K562 (cell line): Measurements from ENCODE around the gene SDC3. TPM values are rescaled to one million over a fixed set of nuclear protein-coding genes. Genes with fewer than 3 reads are reported as not detected.

ENCODE experiments used
- ATAC-seq: fragments of 200-7000 bp; cut with Tn5 transposase; 3 replicates; pipeline ENCODE4 v1.9.1; 2020; ENCODE audit warnings: moderate library complexity
- BruUV-seq: library from RNA; stranded (reverse); fragments of 400-500 nt; replicated peaks from 2 replicates; lab custom pipeline; 2021; lab: Mats Ljungman, UMichigan
- CTCF ChIA-PET: fragments of 300-600 bp; formaldehyde crosslinking; extraction: SDS; loops from one replicate; lab custom pipeline; 2021; ENCODE audit warnings: low intra/inter-chr PET ratio; lab: Yijun Ruan, JAX
- POLR2A ChIA-PET: fragments of 300-600, 350-650 bp; sonication (Branson Sonifier 250); formaldehyde crosslinking; extraction: SDS; loops from one replicate; lab custom pipeline; 2021; ENCODE audit warnings: antibody characterized with exemption, inconsistent platforms; lab: Yijun Ruan, JAX
- DNase-seq, 4 experiments: peaks; one replicate each; pipeline versions ENCODE4 v3.0.0 to v3.0.0-alpha.2; 2011 to 2018; ENCODE audit warnings: low spot score in 3 of 4, mixed read lengths in 3 of 4; ENCODE audit errors: extremely low read depth in 1 of 4
- FAIRE-seq: peaks from 2 replicates; lab custom pipeline; 2011; peaks lifted over from hg19 to GRCh38; lab: Jason Lieb, UNC
- H2AFZ ChIP-seq: 2 replicates; pipeline ENCODE4 v1.6.0; 2011; ENCODE audit warnings: low read depth, low read length, control low read depth, inconsistent platforms
- H3K27ac ChIP-seq: fragments of 200-600 bp; 3 replicates; pipeline ENCODE4 v1.8.0; 2011; ENCODE audit warnings: low read depth, mild to moderate bottlenecking, control low read depth, inconsistent platforms, low read length, moderate library complexity, mixed read lengths; ENCODE audit errors: extremely low read depth
- H3K27me3 ChIP-seq, 2 experiments: fragments of 300-600 bp in 1 of 2; 2 replicates in 1 of 2; 3 replicates in 1 of 2; pipeline versions ENCODE4 v1.6.0 to v1.8.0; 2011; ENCODE audit warnings: inconsistent platforms in 2 of 2, low read length in 2 of 2, mild to moderate bottlenecking in 1 of 2, mixed read lengths in 1 of 2, moderate library complexity in 1 of 2; ENCODE audit not compliant: control insufficient read depth in 2 of 2, insufficient read depth in 2 of 2
- H3K36me3 ChIP-seq: fragments of 300-600 bp; 3 replicates; pipeline ENCODE4 v1.8.0; 2011; ENCODE audit warnings: mild to moderate bottlenecking, low read length, inconsistent platforms; ENCODE audit not compliant: control insufficient read depth, insufficient read depth
- H3K4me1 ChIP-seq, 2 experiments: fragments of 200-600 bp in 1 of 2; replicated peaks in 1 of 2; 2 replicates in 1 of 2; 3 replicates in 1 of 2; pipeline versions ENCODE4 v1.5.1 to v1.8.0; 2011; ENCODE audit warnings: inconsistent platforms in 2 of 2, low read length in 2 of 2, mild to moderate bottlenecking in 1 of 2, mixed read lengths in 1 of 2, moderate library complexity in 1 of 2; ENCODE audit not compliant: control insufficient read depth in 2 of 2, insufficient read depth in 2 of 2
- H3K4me2 ChIP-seq: 2 replicates; pipeline ENCODE4 v1.6.1; 2011; ENCODE audit warnings: low read length, control low read depth, inconsistent platforms, mixed read lengths; ENCODE audit not compliant: insufficient read depth
- H3K4me3 ChIP-seq: fragments of 200-600 bp; sonication (generic), shearing (Covaris generic); 2 replicates; pipeline ENCODE4 v1.5.1; 2016; ENCODE audit warnings: control low read depth, inconsistent platforms
- H3K79me2 ChIP-seq: fragments of 200-600 bp; 3 replicates; pipeline ENCODE4 v1.8.0; 2011; ENCODE audit warnings: low read length, inconsistent platforms; ENCODE audit not compliant: control insufficient read depth, insufficient read depth
- H3K9ac ChIP-seq, 2 experiments: 2 replicates each; pipeline versions ENCODE4 v1.6.0 to v1.6.1; 2011; ENCODE audit warnings: low read depth in 2 of 2, low read length in 2 of 2, control low read depth in 1 of 2, inconsistent platforms in 1 of 2, mild to moderate bottlenecking in 1 of 2, mixed read lengths in 1 of 2; ENCODE audit not compliant: insufficient read depth in 1 of 2
- H3K9me1 ChIP-seq: one replicate; pipeline ENCODE4 v1.6.0; 2011; ENCODE audit warnings: inconsistent platforms, mild to moderate bottlenecking, low read length, moderate library complexity; ENCODE audit not compliant: control insufficient read depth, insufficient read depth
- H3K9me3 ChIP-seq: replicated peaks from 2 replicates; pipeline ENCODE4 v1.5.1; 2011; ENCODE audit warnings: low read depth, low read length, inconsistent platforms; ENCODE audit not compliant: control insufficient read depth, insufficient read depth
- H4K20me1 ChIP-seq: replicated peaks from 2 replicates; pipeline ENCODE4 v1.6.1; 2011; ENCODE audit warnings: low read length, inconsistent platforms, mixed read lengths; ENCODE audit not compliant: control insufficient read depth, insufficient read depth
- BCL6 ChIP-seq: fragments of 250-450 bp; sonication (Bioruptor Pico); IDR thresholded peaks from 2 replicates; pipeline ENCODE4 v1.4.0; 2020
- DNMT1 ChIP-seq: fragments of 450-650 bp; IDR thresholded peaks from 2 replicates; pipeline ENCODE4 v1.6.1; 2016; ENCODE audit warnings: antibody characterized with exemption, mild to moderate bottlenecking
- HBP1 ChIP-seq: fragments of 450-650 bp; formaldehyde crosslinking; IDR thresholded peaks from 2 replicates; pipeline ENCODE4 v1.4.0; 2022; ENCODE audit warnings: missing genetic modification characterization
- KLF10 ChIP-seq: fragments of 250-450 bp; sonication (Bioruptor Pico); IDR thresholded peaks from 2 replicates; pipeline ENCODE4 v1.6.1; 2021; ENCODE audit warnings: matching md5 sums
- KLF16 ChIP-seq: IDR thresholded peaks from 2 replicates; pipeline ENCODE4 v1.6.1; 2016; ENCODE audit warnings: antibody characterized with exemption
- MYNN ChIP-seq, 2 experiments: sonication (generic); formaldehyde crosslinking in 1 of 2; IDR thresholded peaks; 2 replicates each; pipeline versions ENCODE4 v1.5.0 to v1.6.1; 2016 to 2020; ENCODE audit warnings: antibody characterized with exemption in 1 of 2, missing genetic modification reagents in 1 of 2
- NFYB ChIP-seq: IDR thresholded peaks from 2 replicates; pipeline ENCODE4 v1.6.1; 2011; ENCODE audit warnings: mild to moderate bottlenecking, moderate library complexity; ENCODE audit not compliant: insufficient read length; ENCODE audit errors: extremely low read depth
- RAD21 ChIP-seq, 2 experiments: fragments of 250-450 bp in 1 of 2; fragments of 450-650 bp in 1 of 2; sonication (Bioruptor Pico) in 1 of 2; formaldehyde crosslinking in 1 of 2; IDR thresholded peaks in 1 of 2; conservative IDR thresholded peaks in 1 of 2; 2 replicates each; pipeline versions ENCODE4 v1.4.0 to v1.8.0; 2020 to 2022; ENCODE audit warnings: mild to moderate bottlenecking in 2 of 2, moderate library complexity in 1 of 2
- SETDB1 ChIP-seq: IDR thresholded peaks from one replicate; pipeline ENCODE4 v1.6.1; 2012; ENCODE audit warnings: low read length, control low read depth, inconsistent platforms
- SIRT6 ChIP-seq: IDR thresholded peaks from one replicate; pipeline ENCODE4 v1.6.1; 2012; ENCODE audit warnings: low read depth, mild to moderate bottlenecking, control low read depth, inconsistent platforms, low read length, moderate library complexity
- SMARCA5 ChIP-seq: fragments of 450-650 bp; IDR thresholded peaks from 2 replicates; pipeline ENCODE4 v1.6.1; 2016
- STAG1 ChIP-seq: sonication (generic); formaldehyde crosslinking; IDR thresholded peaks from 2 replicates; pipeline ENCODE4 v1.5.0; 2020; ENCODE audit warnings: missing genetic modification reagents, borderline replicate concordance
- TAF7 ChIP-seq: fragments of 450-650 bp; IDR thresholded peaks from 2 replicates; pipeline ENCODE4 v1.6.1; 2016; ENCODE audit warnings: missing genetic modification characterization, missing compliant biosample characterization
- TGIF2 ChIP-seq: sonication (generic); formaldehyde crosslinking; IDR thresholded peaks from 2 replicates; pipeline ENCODE4 v1.8.1; 2022; ENCODE audit warnings: mild to moderate bottlenecking, missing genetic modification reagents, moderate library complexity
- TOE1 ChIP-seq, 2 experiments: fragments of 450-650 bp in 1 of 2; sonication (generic) in 1 of 2; formaldehyde crosslinking in 1 of 2; IDR thresholded peaks; 2 replicates each; pipeline versions ENCODE4 v1.7.1 to v1.8.0; 2016 to 2022; ENCODE audit warnings: borderline replicate concordance in 2 of 2, mild to moderate bottlenecking in 2 of 2, antibody characterized with exemption in 1 of 2, inconsistent platforms in 1 of 2, low read depth in 1 of 2, missing genetic modification reagents in 1 of 2, moderate library complexity in 1 of 2
- ZNF239 ChIP-seq: fragments of 250-450 bp; sonication (Bioruptor Pico); IDR thresholded peaks from 2 replicates; pipeline ENCODE4 v1.4.0; 2020; ENCODE audit warnings: mild to moderate bottlenecking
- ZNF263 ChIP-seq: sonication (generic); formaldehyde crosslinking; IDR thresholded peaks from 2 replicates; pipeline ENCODE4 v1.8.0; 2022; ENCODE audit warnings: mild to moderate bottlenecking, missing genetic modification reagents, borderline replicate concordance
- ZNF444 ChIP-seq: fragments of 250-450 bp; sonication (Bioruptor Pico); IDR thresholded peaks from 2 replicates; pipeline ENCODE4 v1.4.0; 2020; ENCODE audit warnings: mild to moderate bottlenecking, moderate library complexity
- ZZZ3 ChIP-seq: fragments of 450-650 bp; IDR thresholded peaks from 2 replicates; pipeline ENCODE4 v1.6.1; 2016; ENCODE audit warnings: antibody characterized with exemption, mild to moderate bottlenecking, moderate library complexity
- WGBS: fragments of 100-300 bp; shearing (Covaris generic); methylation state at CpG from one replicate; pipeline ENCODE4 v1.1.6; 2016; ENCODE audit warnings: low coverage, mixed read lengths; ENCODE audit not compliant: insufficient coverage; ENCODE audit errors: missing lambda C conversion rate; 5-methylcytosine and 5-hydroxymethylcytosine counted together
- in situ Hi-C: fragments of 300-500 bp; cut with MboI; formaldehyde crosslinking; loops from 4 replicates; pipeline ENCODE4 v1.15.0; 2018; ENCODE audit warnings: inconsistent platforms, mixed read lengths
- intact Hi-C: fragments of 100-400 bp; cut with micrococcal nuclease; formaldehyde crosslinking; loops from 2 replicates; pipeline ENCODE4 v1.14.2; 2022
- polyA plus RNA-seq, 8 experiments: library from polyadenylated mRNA; depleted of rRNA in 4 of 8; stranded (reverse) in 5 of 8; unstranded in 3 of 8; fragments of >200 nt; fragmentation: Nextera tagmentation in 2 of 8; fragmentation: Illumina TruSeq in 1 of 8; extraction: Ambion mirVana in 2 of 8; extraction: Trizol in 1 of 8; gene quantifications; 2 replicates each; pipeline versions ENCODE4 v1.2.1 to v1.2.3, GENCODE V29; 2011 to 2014; ENCODE audit warnings: inconsistent platforms in 1 of 8, missing spikeins in 1 of 8
- total RNA-seq, 7 experiments: library from RNA; depleted of rRNA in 6 of 7; stranded (reverse); fragments of >200 nt in 6 of 7; fragmentation: Illumina TruSeq in 2 of 7; extraction: Trizol in 2 of 7; gene quantifications; 2 replicates each; pipeline versions ENCODE4 v1.2.1 to v1.2.3, GENCODE V29; 2011 to 2021; ENCODE audit warnings: low replicate concordance in 1 of 7
- TF ChIP-seq, protein P1 (sequence below): sonication (generic); formaldehyde crosslinking; IDR thresholded peaks from 2 replicates; pipeline ENCODE4 v1.8.0; 2022; ENCODE audit warnings: mild to moderate bottlenecking, missing genetic modification reagents, borderline replicate concordance

SDC3 gene
- total and polyA plus RNA-seq, 9 of the 15 experiments (the other 6 are each of a cell fraction or from before 2014, with no cell fraction given): 0.38 to 44.1 (median 12.1) TPM

GRCh38 chr1:30883389-30884172 is 25.0 kb downstream of the SDC3 start:
- H3K9ac ChIP-seq: peak overlapping the region in 1 of 2 experiments; percentile 23; a peak in 1 of 4 replicates
- no peak for ATAC-seq
- no peak overlapping the region for H2AFZ ChIP-seq
- intact Hi-C loops: no loop called here
- no peak overlapping the region for H3K4me2 ChIP-seq
- 57% methylated on average over 18 of the region's 18 CpGs for WGBS
- H3K36me3 ChIP-seq: no peaks in the 10 kb centered on the region
- H3K27me3 ChIP-seq: no peaks in the 10 kb centered on the region
- H3K27ac ChIP-seq: no peak overlapping the region
- peaks cover 21 to 31% of the 10 kb centered on the region in 2 experiments for H3K4me1 ChIP-seq
- no peaks in the 10 kb centered on the region for H3K79me2 ChIP-seq
- H3K4me3 ChIP-seq: no peak overlapping the region
- no TSS peak for BruUV-seq
- H4K20me1 ChIP-seq: peaks cover 22% of the 10 kb centered on the region; the same call in 1 of the 2 replicates
- H3K9me1 ChIP-seq: no peaks in the 10 kb centered on the region
- ChIA-PET CTCF (no interaction called here), POLR2A (interaction anchor here (1.5 to 4.8 kb wide), 3 partner anchors 10 to 17 kb away, joined by 4 to 33 read pairs (median 4); no protein-coding TSS in a partner anchor)
- in situ Hi-C loops: no loop called here
- no peak for FAIRE-seq
- no peaks in the 10 kb centered on the region for H3K9me3 ChIP-seq
- no peak for DNase-seq
- TF ChIP-seq SETDB1 (no peak), NFYB (no peak), KLF10 (CRISPR knock-in tag) (no peak), RAD21 (CRISPR knock-in tag; conservative IDR thresholded peaks at IDR 0.05 in 1 of 2, IDR thresholded peaks at IDR 0.05 in 1 of 2) (no peak), BCL6 (CRISPR knock-in tag) (no peak), STAG1 (CRISPR knock-in tag) (no peak), ZNF444 (no peak), SIRT6 (no peak), TOE1 (IDR thresholded peaks at IDR 0.05; ENCODE audit: borderline replicate concordance) (no peak), TOE1 (CRISPR knock-in tag; IDR thresholded peaks at IDR 0.05; ENCODE audit: borderline replicate concordance, low read depth) (no peak), KLF16 (no peak), ZZZ3 (no peak), SMARCA5 (peak; percentile 62; the same call in 1 of the 2 replicates), TAF7 (tag) (no peak), ZNF239 (no peak), ZNF263 (CRISPR knock-in tag) (no peak), MYNN (IDR thresholded peaks at IDR 0.05) (no peak), MYNN (CRISPR knock-in tag; IDR thresholded peaks at IDR 0.05) (no peak), HBP1 (CRISPR knock-in tag) (no peak), DNMT1 (no peak), TGIF2 (CRISPR knock-in tag) (no peak)
- TF ChIP-seq, protein P1, sequence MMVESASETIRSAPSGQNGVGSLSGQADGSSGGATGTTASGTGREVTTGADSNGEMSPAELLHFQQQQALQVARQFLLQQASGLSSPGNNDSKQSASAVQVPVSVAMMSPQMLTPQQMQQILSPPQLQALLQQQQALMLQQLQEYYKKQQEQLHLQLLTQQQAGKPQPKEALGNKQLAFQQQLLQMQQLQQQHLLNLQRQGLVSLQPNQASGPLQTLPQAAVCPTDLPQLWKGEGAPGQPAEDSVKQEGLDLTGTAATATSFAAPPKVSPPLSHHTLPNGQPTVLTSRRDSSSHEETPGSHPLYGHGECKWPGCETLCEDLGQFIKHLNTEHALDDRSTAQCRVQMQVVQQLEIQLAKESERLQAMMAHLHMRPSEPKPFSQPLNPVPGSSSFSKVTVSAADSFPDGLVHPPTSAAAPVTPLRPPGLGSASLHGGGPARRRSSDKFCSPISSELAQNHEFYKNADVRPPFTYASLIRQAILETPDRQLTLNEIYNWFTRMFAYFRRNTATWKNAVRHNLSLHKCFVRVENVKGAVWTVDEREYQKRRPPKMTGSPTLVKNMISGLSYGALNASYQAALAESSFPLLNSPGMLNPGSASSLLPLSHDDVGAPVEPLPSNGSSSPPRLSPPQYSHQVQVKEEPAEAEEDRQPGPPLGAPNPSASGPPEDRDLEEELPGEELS: no peak
